ENCODE data around the gene G6PC2.
A peak's percentile ranks its signal among the peaks of the same experiment; 100 is the strongest.
"Not testable (repeated sequence)": the region's sequence is repeated elsewhere in the genome, so short reads cannot be mapped to it uniquely, and the experiment has no call there.

G6PC2 gene

GRCh38 chr2:168901003-168901402, at the start of gene G6PC2:
TSS of gene G6PC2 (plus strand) at chr2:168901291. CDS start at chr2:168901332, 41 bp downstream.
- DNase-seq (ENCODE audit: low read depth): no peak

- no peak for DNase-seq (ENCODE audit: low read depth)
These were observed 49.3 kb upstream of the G6PC2 start for GRCh38 chr2:168851674-168852320.

GRCh38 chr2:168852481-168852880, 48.6 kb upstream of the G6PC2 start:
- no peak for DNase-seq (ENCODE audit: low read depth)

- DNase-seq (ENCODE audit: low read depth): no peak
These were observed 47.6 kb upstream of the G6PC2 start for GRCh38 chr2:168853471-168853870.

- no peak for DNase-seq (ENCODE audit: low read depth)
These were observed 46.4 kb upstream of the G6PC2 start for GRCh38 chr2:168854651-168855050.

- DNase-seq (ENCODE audit: low read depth): no peak
These were observed 45.5 kb upstream of the G6PC2 start for GRCh38 chr2:168855601-168856000.

- DNase-seq (ENCODE audit: low read depth): no peak
These were observed 42.9 kb upstream of the G6PC2 start for GRCh38 chr2:168858146-168858545.

GRCh38 chr2:168867164-168867563, 33.9 kb upstream of the G6PC2 start:
- not testable (repeated sequence) for DNase-seq (ENCODE audit: low read depth)

- not testable (repeated sequence) for DNase-seq (ENCODE audit: low read depth)
These were observed 30.7 kb upstream of the G6PC2 start for GRCh38 chr2:168870369-168870768.

- DNase-seq (ENCODE audit: low read depth): not testable (repeated sequence)
These were observed 30.3 kb upstream of the G6PC2 start for GRCh38 chr2:168870824-168871223.

GRCh38 chr2:168874368-168875054, 26.6 kb upstream of the G6PC2 start:
- DNase-seq (ENCODE audit: low read depth): no peak

GRCh38 chr2:168882163-168882562, 18.9 kb upstream of the G6PC2 start:
- not testable (repeated sequence) for DNase-seq (ENCODE audit: low read depth)

GRCh38 chr2:168884975-168885374, 16.1 kb upstream of the G6PC2 start:
- no peak for DNase-seq (ENCODE audit: low read depth)

- DNase-seq (ENCODE audit: low read depth): no peak
These were observed 11.5 kb upstream of the G6PC2 start for GRCh38 chr2:168889635-168890005.

GRCh38 chr2:168890006-168890782, 10.9 kb upstream of the G6PC2 start, which contains the start of gene SPC25:
TSS of gene SPC25 (minus strand) at chr2:168890430. CDS start at chr2:168889519, 911 bp downstream.
- DNase-seq (ENCODE audit: low read depth): peak; percentile 76

- no peak for DNase-seq (ENCODE audit: low read depth)
These were observed 8.8 kb upstream of the G6PC2 start for GRCh38 chr2:168892327-168892726.

GRCh38 chr2:168894101-168894500, 7.0 kb upstream of the G6PC2 start:
- DNase-seq (ENCODE audit: low read depth): no peak

- no peak for DNase-seq (ENCODE audit: low read depth)
These were observed 6.4 kb upstream of the G6PC2 start for GRCh38 chr2:168894720-168895119.

GRCh38 chr2:168895771-168896170, 5.3 kb upstream of the G6PC2 start:
- DNase-seq (ENCODE audit: low read depth): no peak

GRCh38 chr2:168896783-168897182, 4.3 kb upstream of the G6PC2 start:
- DNase-seq (ENCODE audit: low read depth): no peak

GRCh38 chr2:168897449-168897848, 3.6 kb upstream of the G6PC2 start:
- no peak for DNase-seq (ENCODE audit: low read depth)

- no peak for DNase-seq (ENCODE audit: low read depth)
These were observed 2.8 kb downstream of the G6PC2 start for GRCh38 chr2:168903888-168904287.

GRCh38 chr2:168904358-168904757, 3.3 kb downstream of the G6PC2 start:
- no peak for DNase-seq (ENCODE audit: low read depth)

Data from stimulated activated CD8-positive, alpha-beta memory T cell treated with anti-CD3 and anti-CD28 coated beads, Interleukin-7, amount 100 ng/mL, for 24 hours (primary cell).